Spleen (tissue), 11 donors: Measurements from ENCODE around the gene TERB2. TPM values are rescaled to one million over a fixed set of nuclear protein-coding genes. Genes with fewer than 3 reads are reported as not detected.
"Not testable (repeated sequence)": the region's sequence is repeated elsewhere in the genome, so short reads cannot be mapped to it uniquely, and the experiment has no call there.

Source experiments
- DNase-seq: peaks from one replicate; pipeline ENCODE4 v3.0.0-alpha.2; 2020
- H3K27ac ChIP-seq, 8 donors: fragments of 200-600 bp; sonication (generic) in 7 of 8; 1 replicate in 4 of 8; 2 replicates in 4 of 8; pipeline versions ENCODE4 v1.5.0 to v1.8.0; 2016 to 2021; ENCODE audit warnings: inconsistent platforms in 4 of 8, mild to moderate bottlenecking in 4 of 8, moderate library complexity in 1 of 8
- H3K27me3 ChIP-seq, 7 donors: fragments of 200-600 bp; sonication (generic) in 6 of 7; replicated peaks in 1 of 7; 1 replicate in 4 of 7; 2 replicates in 3 of 7; pipeline versions ENCODE4 v1.5.0 to v1.8.0; 2016 to 2021; ENCODE audit warnings: inconsistent platforms in 3 of 7, mild to moderate bottlenecking in 1 of 7
- H3K36me3 ChIP-seq, 6 donors: fragments of 200-600 bp; sonication (generic) in 5 of 6; 1 replicate in 4 of 6; 2 replicates in 2 of 6; pipeline versions ENCODE4 v1.5.0 to v1.8.0; 2016 to 2021; ENCODE audit warnings: inconsistent platforms in 2 of 6
- H3K4me1 ChIP-seq, 6 donors: fragments of 200-600 bp; sonication (generic) in 5 of 6; 1 replicate in 3 of 6; 2 replicates in 3 of 6; pipeline versions ENCODE4 v1.5.0 to v1.8.0; 2016 to 2021; ENCODE audit warnings: inconsistent platforms in 3 of 6
- H3K4me3 ChIP-seq, 8 donors: fragments of 200-600 bp; sonication (generic) in 7 of 8; 1 replicate in 4 of 8; 2 replicates in 4 of 8; pipeline versions ENCODE4 v1.5.0 to v1.8.0; 2016 to 2021; ENCODE audit warnings: inconsistent platforms in 4 of 8, mild to moderate bottlenecking in 4 of 8, moderate library complexity in 2 of 8
- H3K9me3 ChIP-seq, 8 donors: fragments of 200-600 bp; sonication (generic) in 7 of 8; 1 replicate in 4 of 8; 2 replicates in 4 of 8; pipeline versions ENCODE4 v1.5.0 to v1.8.0; 2016 to 2021; ENCODE audit warnings: inconsistent platforms in 4 of 8
- CTCF ChIP-seq, 11 experiments: fragments of 200-600 bp in 7 of 11; fragments of 450-650 bp in 4 of 11; sonication (generic) in 4 of 11; IDR thresholded peaks in 8 of 11; conservative IDR thresholded peaks in 3 of 11; 1 replicate in 7 of 11; 2 replicates in 4 of 11; pipeline versions ENCODE4 v1.4.0 to v1.8.0; 2016 to 2021; ENCODE audit warnings: antibody characterized with exemption in 11 of 11, inconsistent platforms in 4 of 11, mild to moderate bottlenecking in 1 of 11
- POLR2A ChIP-seq, 3 donors: fragments of 450-650 bp; IDR thresholded peaks; one replicate each; pipeline ENCODE4 v1.5.1; 2017; ENCODE audit warnings: antibody characterized with exemption in 3 of 3, mild to moderate bottlenecking in 1 of 3
- POLR2AphosphoS5 ChIP-seq, 3 donors: sonication (generic); formaldehyde crosslinking; IDR thresholded peaks; one replicate each; pipeline ENCODE4 v1.5.1; 2017; ENCODE audit warnings: antibody characterized with exemption in 3 of 3
- WGBS, 5 donors: extraction: QIAGEN DNeasy Blood & Tissue Kit in 3 of 5; methylation state at CpG; one replicate each; pipeline versions ENCODE4 v1.1.5 to v1.1.7; 2013 to 2018; 5-methylcytosine and 5-hydroxymethylcytosine counted together
- intact Hi-C: fragments of 100-400 bp; cut with DNase I; formaldehyde crosslinking; loops from one replicate; pipeline ENCODE4 v1.15.0; 2023; ENCODE audit warnings: low total_unique reads
- polyA plus RNA-seq, 3 donors: library from polyadenylated mRNA; stranded (reverse); fragments of 200-250 nt; gene quantifications; one replicate each; pipeline ENCODE4 v1.2.1, GENCODE V29; 2013
- total RNA-seq, 7 donors: library from RNA; depleted of rRNA in 3 of 7; stranded (reverse); fragments of >200 nt in 3 of 7; fragmentation: NEBNext Ultra II Directional in 4 of 7; extraction: Animal tissue kit (Norgen Biotek cat#: 25700) in 4 of 7; gene quantifications; one replicate each; pipeline versions ENCODE4 v1.1.0 to v1.2.1, GENCODE V29; 2016 to 2021
- donor health status: healthy with polysubstance abuse.
- donor health status: DM: no; HTN: no; CAD: no; lungs with moderate emphysema.
- donor health status: DM: no; HTN: no; CAD: no.
- donor health status: Bipolar disorder and iron deficiency.
- donor health status: healthy.
- donor health status: DM: no; HTN: no; CAD: no.
- donor health status: DM: yes; HTN: yes; CAD: no.

Gene TERB2
- total and polyA plus RNA-seq, 10 donors: not detected

GRCh38 chr15:44918136-44918535, 38.4 kb upstream of the TERB2 start:
- no peaks in the 10 kb centered on the region for H3K36me3 ChIP-seq
- no peak for DNase-seq
- H3K9me3 ChIP-seq: no peaks in the 10 kb centered on the region
- H3K27me3 ChIP-seq: no peaks in the 10 kb centered on the region
- 3 to 24% (median 15%) methylated on average over 1 of the region's 1 CpG for WGBS, 5 donors
- no peaks in the 10 kb centered on the region for H3K4me1 ChIP-seq
- no peak for TF ChIP-seq POLR2AphosphoS5 (IDR thresholded peaks at IDR 0.05)
- no peak for TF ChIP-seq POLR2A (IDR thresholded peaks at IDR 0.05)
- TF ChIP-seq CTCF (IDR thresholded peaks at IDR 0.05 in 8 of 11, conservative IDR thresholded peaks at IDR 0.05 in 3 of 11): no peak
- intact Hi-C loops: no loop called here
- H3K4me3 ChIP-seq: no peak overlapping the region
- H3K27ac ChIP-seq: no peak overlapping the region

- DNase-seq, H3K4me1 ChIP-seq, H3K4me3 ChIP-seq, H3K9me3 ChIP-seq, H3K27ac ChIP-seq, H3K27me3 ChIP-seq, H3K36me3 ChIP-seq, intact Hi-C loops: not testable (repeated sequence)
- WGBS, 5 donors: 59 to 84% (median 65%) methylated on average over 1 of the region's 1 CpG
Measured at GRCh38 chr15:44928658-44929057, 27.8 kb upstream of the TERB2 start.

GRCh38 chr15:44930283-44930682, 26.2 kb upstream of the TERB2 start:
- 78 to 87% (median 83%) methylated on average over 4 of the region's 4 CpGs for WGBS, 5 donors
- H3K9me3 ChIP-seq, intact Hi-C loops, H3K27me3 ChIP-seq, H3K4me1 ChIP-seq, H3K4me3 ChIP-seq, H3K27ac ChIP-seq, H3K36me3 ChIP-seq, DNase-seq: not testable (repeated sequence)

- 68 to 81% (median 75%) methylated on average over 3 of the region's 3 CpGs for WGBS, 5 donors
- H3K36me3 ChIP-seq, DNase-seq, intact Hi-C loops, H3K27ac ChIP-seq, H3K4me3 ChIP-seq, H3K9me3 ChIP-seq, H3K4me1 ChIP-seq, H3K27me3 ChIP-seq: not testable (repeated sequence)
Measured at GRCh38 chr15:44958302-44958701, 1.8 kb downstream of the TERB2 start.

GRCh38 chr15:44968475-44968874, 12.0 kb downstream of the TERB2 start:
- Histone ChIP-seq H3K36me3 (no peaks in the 10 kb centered on the region), H3K27ac (no peak overlapping the region), H3K9me3 (no peaks in the 10 kb centered on the region), H3K4me1 (no peaks in the 10 kb centered on the region), H3K27me3 (peaks cover 0 to 14% (median 0%) of the 10 kb centered on the region in 7 donors), H3K4me3 (no peak overlapping the region)
- no peak for DNase-seq
- 78 to 87% (median 85%) methylated on average over 4 of the region's 4 CpGs for WGBS, 5 donors
- intact Hi-C loops: no loop called here
- TF ChIP-seq POLR2AphosphoS5 (IDR thresholded peaks at IDR 0.05): no peak
- no peak for TF ChIP-seq CTCF (IDR thresholded peaks at IDR 0.05 in 8 of 11, conservative IDR thresholded peaks at IDR 0.05 in 3 of 11)
- no peak for TF ChIP-seq POLR2A (IDR thresholded peaks at IDR 0.05)

GRCh38 chr15:44971036-44971435, 14.5 kb downstream of the TERB2 start:
- Histone ChIP-seq H3K27me3 (peaks cover 0 to 8% (median 0%) of the 10 kb centered on the region in 7 donors), H3K4me3 (no peak overlapping the region), H3K27ac (no peak overlapping the region), H3K9me3 (no peaks in the 10 kb centered on the region), H3K36me3 (no peaks in the 10 kb centered on the region), H3K4me1 (no peaks in the 10 kb centered on the region)
- intact Hi-C loops: no loop called here
- DNase-seq: no peak
- TF ChIP-seq POLR2A (IDR thresholded peaks at IDR 0.05) (no peak), CTCF (IDR thresholded peaks at IDR 0.05 in 8 of 11, conservative IDR thresholded peaks at IDR 0.05 in 3 of 11) (no peak), POLR2AphosphoS5 (IDR thresholded peaks at IDR 0.05) (no peak)
- 80 to 92% (median 86%) methylated on average over 6 of the region's 6 CpGs for WGBS, 5 donors

- intact Hi-C loops, DNase-seq, H3K27ac ChIP-seq, H3K36me3 ChIP-seq, H3K27me3 ChIP-seq, H3K9me3 ChIP-seq, H3K4me3 ChIP-seq, H3K4me1 ChIP-seq: not testable (repeated sequence)
- 83 to 96% (median 90%) methylated on average over 3 of the region's 3 CpGs for WGBS, 5 donors
Measured at GRCh38 chr15:44976183-44976582, 19.7 kb downstream of the TERB2 start.

GRCh38 chr15:44977781-44978180, 21.3 kb downstream of the TERB2 start:
- H3K27ac ChIP-seq, H3K9me3 ChIP-seq, DNase-seq, H3K36me3 ChIP-seq, H3K27me3 ChIP-seq, H3K4me3 ChIP-seq, intact Hi-C loops, H3K4me1 ChIP-seq: not testable (repeated sequence)
- 71 to 82% (median 76%) methylated on average over 2 of the region's 2 CpGs for WGBS, 5 donors
